T-helper 1 cell (primary cell): Measurements from ENCODE around the gene EIF3C.
"Not testable (repeated sequence)": the region's sequence is repeated elsewhere in the genome, so short reads cannot be mapped to it uniquely, and the experiment has no call there.

Experiments used
- DNase-seq, 5 donors: peaks; one replicate each; pipeline ENCODE4 v3.0.0-alpha.2; 2012 to 2020
- total RNA-seq, 4 donors: gene quantifications; one replicate each; lab custom pipeline; 2026; lab: John Stamatoyannopoulos, UW

Gene EIF3C
- 3.7 to 8.9 (median 5.7) reads per million in 4 donors for total RNA-seq

- DNase-seq, result not testable (repeated sequence)
Measured at GRCh38 chr16:28711220-28712083, at the start of gene EIF3C. Gene EIF3C (plus strand): TSS chr16:28711464. CDS start chr16:28711687, 223 bp downstream.

- not testable (repeated sequence) for DNase-seq
Measured at GRCh38 chr16:28666264-28666663, 45.0 kb upstream of the EIF3C start.

- not testable (repeated sequence) for DNase-seq
Measured at GRCh38 chr16:28667480-28667879, 43.8 kb upstream of the EIF3C start.

- not testable (repeated sequence) for DNase-seq
Measured at GRCh38 chr16:28668199-28668598, 43.1 kb upstream of the EIF3C start.

- not testable (repeated sequence) for DNase-seq
Measured at GRCh38 chr16:28688327-28688952, 22.8 kb upstream of the EIF3C start.

GRCh38 chr16:28689425-28689824, 21.8 kb upstream of the EIF3C start:
- not testable (repeated sequence) for DNase-seq

GRCh38 chr16:28691722-28692121, 19.5 kb upstream of the EIF3C start:
- not testable (repeated sequence) for DNase-seq

GRCh38 chr16:28693257-28693950, 17.9 kb upstream of the EIF3C start:
- DNase-seq, result not testable (repeated sequence)

GRCh38 chr16:28699792-28700191, 11.5 kb upstream of the EIF3C start:
- DNase-seq, result not testable (repeated sequence)

GRCh38 chr16:28700349-28700748, 10.9 kb upstream of the EIF3C start:
- peak in 1 of 5 donors; percentile 0 for DNase-seq

- DNase-seq, result not testable (repeated sequence)
Measured at GRCh38 chr16:28701384-28701783, 9.9 kb upstream of the EIF3C start.

GRCh38 chr16:28704246-28704645, 7.0 kb upstream of the EIF3C start:
- not testable (repeated sequence) for DNase-seq

GRCh38 chr16:28722852-28723650, 11.8 kb downstream of the EIF3C start:
- not testable (repeated sequence) for DNase-seq

- not testable (repeated sequence) for DNase-seq
Measured at GRCh38 chr16:28731253-28731652, 20.0 kb downstream of the EIF3C start.

GRCh38 chr16:28732455-28733124, 21.3 kb downstream of the EIF3C start:
- DNase-seq, result not testable (repeated sequence)

- DNase-seq, result not testable (repeated sequence)
Measured at GRCh38 chr16:28739787-28740186, 28.5 kb downstream of the EIF3C start.

- DNase-seq, result not testable (repeated sequence)
Measured at GRCh38 chr16:28740631-28741030, 29.4 kb downstream of the EIF3C start.

GRCh38 chr16:28741295-28741694, 30.0 kb downstream of the EIF3C start:
- DNase-seq, result not testable (repeated sequence)

GRCh38 chr16:28746618-28747350, 35.5 kb downstream of the EIF3C start:
- not testable (repeated sequence) for DNase-seq

- DNase-seq, result peak in 4 of 5 donors; percentile 12 to 40 (median 25)
Measured at GRCh38 chr16:28749997-28750465, 38.8 kb downstream of the EIF3C start.
